GM12872 (cell line): Measurements from ENCODE around the gene PLSCR1.

ENCODE experiments used
- TF ChIP-seq, protein P1 (sequence below): IDR thresholded peaks from 3 replicates; pipeline ENCODE4 v1.5.1; 2011; ENCODE audit warnings: low read depth, mild to moderate bottlenecking, low read length, moderate library complexity; ENCODE audit not compliant: insufficient read depth

PLSCR1 gene

DNA sequence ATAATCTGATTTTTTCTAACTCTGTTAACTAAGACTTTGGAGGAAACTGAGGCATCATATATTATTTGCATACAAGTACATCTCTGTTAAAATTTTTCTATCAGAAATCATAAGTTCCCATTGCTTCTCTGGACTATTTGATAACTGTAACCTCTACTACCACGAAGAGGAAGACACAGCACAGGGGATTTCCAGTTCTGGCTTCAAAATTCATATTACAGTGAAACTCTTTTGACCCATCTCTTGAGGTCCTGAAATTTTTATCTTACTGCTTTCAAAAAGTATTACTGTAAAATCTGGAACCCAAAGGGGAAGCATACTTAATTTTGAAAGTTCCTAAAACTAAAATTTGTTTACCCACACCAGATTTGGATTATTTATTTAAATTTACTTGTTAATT lies 4.2 kb downstream of the PLSCR1 start:
- TF ChIP-seq, protein P1, sequence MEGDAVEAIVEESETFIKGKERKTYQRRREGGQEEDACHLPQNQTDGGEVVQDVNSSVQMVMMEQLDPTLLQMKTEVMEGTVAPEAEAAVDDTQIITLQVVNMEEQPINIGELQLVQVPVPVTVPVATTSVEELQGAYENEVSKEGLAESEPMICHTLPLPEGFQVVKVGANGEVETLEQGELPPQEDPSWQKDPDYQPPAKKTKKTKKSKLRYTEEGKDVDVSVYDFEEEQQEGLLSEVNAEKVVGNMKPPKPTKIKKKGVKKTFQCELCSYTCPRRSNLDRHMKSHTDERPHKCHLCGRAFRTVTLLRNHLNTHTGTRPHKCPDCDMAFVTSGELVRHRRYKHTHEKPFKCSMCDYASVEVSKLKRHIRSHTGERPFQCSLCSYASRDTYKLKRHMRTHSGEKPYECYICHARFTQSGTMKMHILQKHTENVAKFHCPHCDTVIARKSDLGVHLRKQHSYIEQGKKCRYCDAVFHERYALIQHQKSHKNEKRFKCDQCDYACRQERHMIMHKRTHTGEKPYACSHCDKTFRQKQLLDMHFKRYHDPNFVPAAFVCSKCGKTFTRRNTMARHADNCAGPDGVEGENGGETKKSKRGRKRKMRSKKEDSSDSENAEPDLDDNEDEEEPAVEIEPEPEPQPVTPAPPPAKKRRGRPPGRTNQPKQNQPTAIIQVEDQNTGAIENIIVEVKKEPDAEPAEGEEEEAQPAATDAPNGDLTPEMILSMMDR, result no peak

DNA sequence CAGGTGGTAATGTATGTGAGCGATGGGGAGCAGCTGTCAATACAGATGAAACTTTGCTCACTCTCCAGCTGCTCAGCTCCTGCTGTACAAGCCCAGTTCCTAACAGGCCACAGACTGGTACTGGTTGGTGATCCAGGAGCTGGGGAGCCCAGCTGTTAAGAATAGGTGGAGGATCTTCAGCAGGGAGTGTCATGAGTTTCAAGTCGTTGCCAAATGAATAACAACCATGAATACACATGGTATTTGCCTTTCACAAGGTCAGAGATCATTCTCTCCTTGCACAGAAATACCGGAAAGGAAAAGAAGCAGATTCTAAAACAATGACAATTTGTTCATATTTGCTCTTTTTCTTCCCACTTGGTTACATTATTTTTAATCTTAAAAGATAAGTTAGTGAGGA lies 5.1 kb downstream of the PLSCR1 start:
- TF ChIP-seq, protein P1, result no peak

DNA sequence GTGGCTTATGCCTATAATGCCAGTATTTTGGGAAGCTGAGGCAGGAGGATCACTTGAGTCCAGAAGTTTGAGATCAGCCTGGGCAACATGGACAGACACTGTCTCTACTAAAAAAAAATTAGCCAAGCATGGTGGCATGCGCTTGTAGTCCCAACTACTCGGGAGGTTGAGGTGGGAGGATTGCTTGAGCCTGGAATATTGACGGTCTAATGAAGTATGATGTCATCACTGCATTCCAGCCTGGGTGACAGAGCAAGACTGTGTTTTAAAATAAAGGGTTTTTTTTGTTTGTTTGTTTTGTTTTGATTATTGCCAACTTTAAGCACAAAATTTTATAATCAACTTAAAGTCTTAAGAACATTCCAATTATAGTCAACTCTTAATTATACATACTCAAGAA lies 6.8 kb downstream of the PLSCR1 start:
- TF ChIP-seq, protein P1, result no peak

DNA sequence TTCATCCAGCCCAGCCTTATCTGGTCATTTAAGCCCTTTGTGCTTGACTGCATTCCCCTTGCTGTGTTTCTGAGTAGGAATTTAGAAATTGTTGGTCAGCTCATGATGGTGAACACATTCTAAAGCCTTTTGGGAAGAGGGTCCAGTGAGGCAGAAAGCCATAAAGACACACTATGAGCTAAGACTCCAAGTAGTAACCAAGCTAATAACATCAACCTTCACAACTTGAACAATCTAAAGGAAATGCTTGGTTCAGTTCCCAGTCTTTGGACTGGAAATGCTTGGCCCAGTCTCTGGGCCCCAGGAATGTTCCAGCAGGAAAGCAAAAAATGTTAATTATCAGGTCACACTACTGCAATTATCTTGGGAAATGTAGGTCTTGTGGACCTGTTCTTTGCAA lies 7.7 kb downstream of the PLSCR1 start:
- TF ChIP-seq, protein P1, result no peak

DNA sequence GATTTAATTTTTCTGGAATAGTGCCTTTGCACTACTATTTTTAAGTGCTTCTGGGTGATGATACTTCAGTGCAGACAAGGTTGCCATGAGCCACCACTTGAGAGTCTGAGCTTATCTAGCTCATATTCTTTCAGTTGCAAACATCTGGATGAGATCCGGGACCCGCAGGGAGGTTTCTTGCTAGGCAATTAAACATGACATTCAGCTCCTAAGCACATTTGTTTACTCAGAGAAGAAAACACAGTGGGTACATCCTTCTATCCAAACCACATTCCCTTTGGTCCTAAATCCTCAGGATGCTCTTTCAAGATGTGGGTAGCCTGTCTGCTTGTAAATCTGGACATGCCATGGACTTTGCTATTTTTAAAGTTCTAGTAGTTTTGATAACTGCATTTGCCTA lies 12.0 kb downstream of the PLSCR1 start:
- TF ChIP-seq, protein P1, result no peak

DNA sequence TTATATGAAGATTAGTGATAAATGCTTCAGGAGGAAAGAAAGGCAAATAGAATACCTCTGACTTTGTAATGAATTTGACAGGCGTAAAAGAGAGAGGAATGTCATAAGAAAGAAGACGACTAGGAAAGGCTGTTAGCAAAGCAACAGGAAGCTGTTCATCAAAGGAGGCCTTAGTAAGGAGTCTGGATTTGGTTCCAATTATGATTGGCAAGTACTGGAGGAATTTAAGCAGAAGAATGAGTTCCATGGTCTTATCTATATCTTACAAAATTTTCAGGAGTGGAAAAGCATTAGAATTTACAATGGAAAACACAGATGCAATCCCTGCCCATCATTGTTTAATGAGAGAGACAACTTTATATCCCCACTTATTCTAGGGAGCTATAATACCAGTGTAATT lies 13.8 kb downstream of the PLSCR1 start:
- TF ChIP-seq, protein P1, result no peak

DNA sequence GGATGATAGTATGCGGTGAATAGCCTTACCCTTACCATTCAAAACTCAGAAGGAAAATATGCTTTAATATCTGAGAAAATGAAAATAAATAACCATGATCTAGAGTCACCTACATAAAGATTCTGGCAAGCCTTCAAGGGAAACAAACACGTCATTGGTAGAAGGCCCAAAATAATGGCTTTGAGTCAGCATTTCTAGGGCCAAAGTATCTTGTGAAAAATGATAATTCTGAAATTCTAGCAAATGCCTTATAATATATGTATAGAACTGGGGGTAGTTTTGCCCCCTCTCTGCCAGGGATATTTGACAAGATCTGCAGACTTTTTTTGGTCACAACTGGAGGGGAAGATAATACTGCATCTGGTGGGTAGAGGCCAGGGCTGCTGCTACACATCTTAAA lies 15.4 kb downstream of the PLSCR1 start:
- TF ChIP-seq, protein P1, result no peak

DNA sequence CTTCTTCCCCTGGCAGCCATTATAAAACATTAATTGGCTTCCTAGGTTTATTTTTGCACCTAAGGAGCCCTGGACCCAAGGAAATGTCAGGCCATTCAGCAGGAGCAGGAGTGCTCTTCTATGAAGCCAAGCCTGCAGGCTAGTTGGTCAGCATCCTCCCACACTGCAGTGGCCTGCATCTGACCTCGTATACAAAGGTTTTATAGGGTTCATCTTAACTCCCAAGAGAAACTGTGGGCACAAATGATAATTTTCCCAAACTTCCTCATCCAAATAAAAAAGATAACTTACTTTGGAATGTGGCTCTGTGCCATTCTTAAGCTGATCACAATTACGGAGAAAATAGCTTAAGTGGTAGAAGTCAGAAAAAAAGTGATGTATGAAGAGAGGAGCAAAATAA lies 19.4 kb downstream of the PLSCR1 start:
- TF ChIP-seq, protein P1, result no peak
